Activated T-cell treated with anti-CD3 and anti-CD28 coated beads, Interleukin-2, amount 50 U/mL, for 4 hours (primary cell): ENCODE data around the gene ZNF701. TPM values are rescaled to one million over a fixed set of nuclear protein-coding genes. Genes with fewer than 3 reads are reported as not detected.
"Not testable (repeated sequence)": the region's sequence is repeated elsewhere in the genome, so short reads cannot be mapped to it uniquely, and the experiment has no call there.

Experiments used
- ATAC-seq, 2 donors: fragments of 200-7000 bp; cut with Tn5 transposase; one replicate each; pipeline ENCODE4 v1.10.0; 2021
- DNase-seq: peaks from one replicate; pipeline ENCODE4 v3.0.0-alpha.2; 2020
- H3K27me3 Mint-ChIP-seq: one replicate; pipeline ENCODE4 v1.8.0; 2021; ENCODE audit warnings: low read depth, mixed read lengths
- H3K36me3 Mint-ChIP-seq: one replicate; pipeline ENCODE4 v1.8.0; 2022; ENCODE audit warnings: mixed read lengths; ENCODE audit not compliant: insufficient read depth
- H3K4me1 Mint-ChIP-seq: one replicate; pipeline ENCODE4 v1.8.0; 2021; ENCODE audit warnings: low read depth, mixed read lengths
- H3K4me3 Mint-ChIP-seq: one replicate; pipeline ENCODE4 v1.8.0; 2021; ENCODE audit warnings: mild to moderate bottlenecking, moderate library complexity, mixed read lengths
- H3K9me3 Mint-ChIP-seq: one replicate; pipeline ENCODE4 v1.8.0; 2021; ENCODE audit warnings: mixed read lengths
- total RNA-seq, 3 donors: library from RNA; stranded (reverse); gene quantifications; one replicate each; pipeline ENCODE4 v1.2.1, GENCODE V29; 2021

The ZNF701 gene
- total RNA-seq, 3 donors from 2014 or later, result 7.6 to 10.2 (median 8.3) TPM

GRCh38 chr19:52542984-52543664 lies 27.0 kb upstream of the ZNF701 start:
- Mint-ChIP-seq H3K27me3 (no peaks in the 10 kb centered on the region), H3K9me3 (peaks cover 11% of the 10 kb centered on the region), H3K4me3 (no peak overlapping the region), H3K36me3 (peaks cover 65% of the 10 kb centered on the region), H3K4me1 (peaks cover 23% of the 10 kb centered on the region)
- DNase-seq (peak; percentile 12), ATAC-seq (peak; percentile 88 to 89)

- no peak for DNase-seq
- H3K27me3 Mint-ChIP-seq, result no peaks in the 10 kb centered on the region
- no peak overlapping the region for H3K4me3 Mint-ChIP-seq
- ATAC-seq, result no peak
- H3K9me3 Mint-ChIP-seq, result peaks cover 48% of the 10 kb centered on the region
- H3K4me1 Mint-ChIP-seq, result no peaks in the 10 kb centered on the region
- peaks cover 70% of the 10 kb centered on the region for H3K36me3 Mint-ChIP-seq
Observed at GRCh38 chr19:52554216-52554971, 15.7 kb upstream of the ZNF701 start.

GRCh38 chr19:52557231-52557995 lies 12.7 kb upstream of the ZNF701 start:
- no peaks in the 10 kb centered on the region for H3K27me3 Mint-ChIP-seq
- H3K4me1 Mint-ChIP-seq, result no peaks in the 10 kb centered on the region
- DNase-seq (no peak), ATAC-seq (no peak)
- peaks cover 56% of the 10 kb centered on the region for H3K9me3 Mint-ChIP-seq
- H3K36me3 Mint-ChIP-seq, result peaks cover 66% of the 10 kb centered on the region
- H3K4me3 Mint-ChIP-seq, result no peak overlapping the region

- H3K4me3 Mint-ChIP-seq, ATAC-seq, H3K4me1 Mint-ChIP-seq, H3K27me3 Mint-ChIP-seq, DNase-seq: not testable (repeated sequence)
- Mint-ChIP-seq H3K9me3 (peaks cover 50% of the 10 kb centered on the region), H3K36me3 (peaks cover 59% of the 10 kb centered on the region)
Observed at GRCh38 chr19:52558732-52559445, 11.2 kb upstream of the ZNF701 start.

- not testable (repeated sequence) for H3K27me3 Mint-ChIP-seq, H3K4me3 Mint-ChIP-seq, DNase-seq, H3K4me1 Mint-ChIP-seq, ATAC-seq
- H3K36me3 Mint-ChIP-seq, result peaks cover 46% of the 10 kb centered on the region
- peaks cover 43% of the 10 kb centered on the region for H3K9me3 Mint-ChIP-seq
Observed at GRCh38 chr19:52561611-52562010, 8.5 kb upstream of the ZNF701 start.

- no peak overlapping the region for H3K4me3 Mint-ChIP-seq
- H3K9me3 Mint-ChIP-seq, result peaks cover 24% of the 10 kb centered on the region
- no peaks in the 10 kb centered on the region for H3K27me3 Mint-ChIP-seq
- DNase-seq, result no peak
- H3K36me3 Mint-ChIP-seq, result peaks cover 22% of the 10 kb centered on the region
- H3K4me1 Mint-ChIP-seq, result peaks cover 15% of the 10 kb centered on the region
- ATAC-seq, result no peak
Observed at GRCh38 chr19:52566121-52566520, 4.0 kb upstream of the ZNF701 start.

- Mint-ChIP-seq H3K27me3 (no peaks in the 10 kb centered on the region), H3K4me3 (no peak overlapping the region), H3K4me1 (peaks cover 18% of the 10 kb centered on the region), H3K9me3 (peaks cover 21% of the 10 kb centered on the region), H3K36me3 (peaks cover 23% of the 10 kb centered on the region)
- no peak for DNase-seq
- ATAC-seq, result no peak
Observed at GRCh38 chr19:52566588-52566987, 3.5 kb upstream of the ZNF701 start.

GRCh38 chr19:52567921-52568320 lies 2.2 kb upstream of the ZNF701 start:
- Mint-ChIP-seq H3K27me3 (no peaks in the 10 kb centered on the region), H3K4me3 (no peak overlapping the region), H3K36me3 (peaks cover 30% of the 10 kb centered on the region), H3K9me3 (peaks cover 25% of the 10 kb centered on the region), H3K4me1 (peaks cover 30% of the 10 kb centered on the region)
- ATAC-seq, result no peak
- DNase-seq, result no peak

- ATAC-seq, result peak; percentile 4
- Mint-ChIP-seq H3K9me3 (peaks cover 26% of the 10 kb centered on the region), H3K36me3 (peaks cover 38% of the 10 kb centered on the region), H3K4me1 (peaks cover 31% of the 10 kb centered on the region), H3K4me3 (peak overlapping the region; percentile 94)
- not testable (repeated sequence) for DNase-seq, H3K27me3 Mint-ChIP-seq
Observed at GRCh38 chr19:52569638-52569999, 468 bp upstream of the ZNF701 start.

- no peak overlapping the region for H3K4me3 Mint-ChIP-seq
- no peaks in the 10 kb centered on the region for H3K27me3 Mint-ChIP-seq
- H3K4me1 Mint-ChIP-seq, result no peaks in the 10 kb centered on the region
- DNase-seq (no peak), ATAC-seq (no peak)
- H3K9me3 Mint-ChIP-seq, result peaks cover 28% of the 10 kb centered on the region
- peaks cover 61% of the 10 kb centered on the region for H3K36me3 Mint-ChIP-seq
Observed at GRCh38 chr19:52584736-52585440, 14.8 kb downstream of the ZNF701 start.

GRCh38 chr19:52585604-52586003 lies 15.5 kb downstream of the ZNF701 start:
- no peaks in the 10 kb centered on the region for H3K4me1 Mint-ChIP-seq
- no peak for ATAC-seq
- H3K9me3 Mint-ChIP-seq, result peaks cover 28% of the 10 kb centered on the region
- no peaks in the 10 kb centered on the region for H3K27me3 Mint-ChIP-seq
- DNase-seq, result no peak
- H3K4me3 Mint-ChIP-seq, result no peak overlapping the region
- peaks cover 62% of the 10 kb centered on the region for H3K36me3 Mint-ChIP-seq

GRCh38 chr19:52590728-52591127 lies 20.6 kb downstream of the ZNF701 start:
- ATAC-seq (no peak), DNase-seq (no peak)
- Mint-ChIP-seq H3K4me1 (no peaks in the 10 kb centered on the region), H3K4me3 (no peak overlapping the region), H3K27me3 (no peaks in the 10 kb centered on the region), H3K9me3 (peaks cover 5% of the 10 kb centered on the region), H3K36me3 (peaks cover 45% of the 10 kb centered on the region)

GRCh38 chr19:52592301-52592700 lies 22.2 kb downstream of the ZNF701 start:
- DNase-seq, result no peak

More at GRCh38 chr19:52592301-52592700, 22.2 kb downstream of the ZNF701 start:
- peaks cover 49% of the 10 kb centered on the region for H3K36me3 Mint-ChIP-seq
- peak in 1 of 2 donors; percentile 27 for ATAC-seq
- H3K4me1 Mint-ChIP-seq, result no peaks in the 10 kb centered on the region
- no peaks in the 10 kb centered on the region for H3K27me3 Mint-ChIP-seq
- peaks cover 16% of the 10 kb centered on the region for H3K9me3 Mint-ChIP-seq
- no peak overlapping the region for H3K4me3 Mint-ChIP-seq
